HepG2 (cell line): ENCODE measurements around the gene TNS1. TPM values are rescaled to one million over a fixed set of nuclear protein-coding genes. Genes with fewer than 3 reads are reported as not detected.
A peak's percentile ranks its signal among the peaks of the same experiment; 100 is the strongest.

Source experiments
- ATAC-seq: fragments of 200-7000 bp; cut with Tn5 transposase; 3 replicates; pipeline ENCODE4 v1.9.1; 2020; ENCODE audit warnings: mild to moderate bottlenecking, moderate library complexity
- BruUV-seq: library from RNA; stranded (reverse); fragments of 400-500 nt; replicated peaks from 2 replicates; lab custom pipeline; 2021; lab: Mats Ljungman, UMichigan
- CTCF ChIA-PET: fragments of 300-600 bp; formaldehyde crosslinking; extraction: SDS; loops from one replicate; lab custom pipeline; 2021; ENCODE audit warnings: low total read pairs, inconsistent platforms, low intra/inter-chr PET ratio; lab: Yijun Ruan, JAX
- POLR2A ChIA-PET: fragments of 350-600 bp; sonication (Branson Sonifier 250); formaldehyde crosslinking; loops from one replicate; lab custom pipeline; 2020; ENCODE audit warnings: antibody characterized with exemption, inconsistent platforms; lab: Yijun Ruan, JAX
- DNase-seq: peaks from one replicate; pipeline ENCODE4 v3.0.0-alpha.2; 2015; ENCODE audit warnings: low spot score
- FAIRE-seq: peaks from 3 replicates; lab custom pipeline; 2011; peaks lifted over from hg19 to GRCh38; lab: Jason Lieb, UNC
- H2AFZ ChIP-seq: one replicate; pipeline ENCODE4 v1.6.1; 2011; ENCODE audit warnings: low read length, inconsistent platforms
- H3K27ac ChIP-seq: fragments of 300-600 bp; 3 replicates; pipeline ENCODE4 v1.8.0; 2011; ENCODE audit warnings: mixed run types, mild to moderate bottlenecking, mixed read lengths, low read length, inconsistent platforms; ENCODE audit not compliant: insufficient read depth; ENCODE audit errors: extremely low read length
- H3K27me3 ChIP-seq, 2 experiments: fragments of 200-600 bp in 1 of 2; 2 replicates in 1 of 2; 3 replicates in 1 of 2; pipeline versions ENCODE4 v1.6.0 to v1.8.0; 2011; ENCODE audit warnings: low read length in 2 of 2, mild to moderate bottlenecking in 2 of 2, moderate library complexity in 2 of 2, inconsistent platforms in 1 of 2; ENCODE audit not compliant: insufficient read depth in 2 of 2, control insufficient read depth in 1 of 2
- H3K36me3 ChIP-seq, 2 experiments: fragments of 200-600 bp in 1 of 2; replicated peaks in 1 of 2; 2 replicates in 1 of 2; 3 replicates in 1 of 2; pipeline versions ENCODE4 v1.5.1 to v1.8.0; 2011; ENCODE audit warnings: low read length in 2 of 2, inconsistent platforms in 1 of 2; ENCODE audit not compliant: insufficient read depth in 2 of 2, control insufficient read depth in 1 of 2
- H3K4me1 ChIP-seq: 2 replicates; pipeline ENCODE4 v1.5.1; 2012; ENCODE audit warnings: low read length, inconsistent platforms; ENCODE audit not compliant: insufficient read depth
- H3K4me2 ChIP-seq: 2 replicates; pipeline ENCODE4 v1.6.0; 2011; ENCODE audit warnings: low read depth, low read length, inconsistent platforms
- H3K4me3 ChIP-seq, 3 experiments: fragments of 200-600 bp in 1 of 3; sonication (generic), shearing (Covaris generic) in 1 of 3; replicated peaks in 1 of 3; 2 replicates each; pipeline ENCODE4 v1.5.1; 2011 to 2016; ENCODE audit warnings: low read length in 3 of 3, inconsistent platforms in 2 of 3, low read depth in 2 of 3, mild to moderate bottlenecking in 2 of 3, control low read depth in 1 of 3, mixed read lengths in 1 of 3; ENCODE audit not compliant: insufficient read depth in 1 of 3
- H3K79me2 ChIP-seq: one replicate; pipeline ENCODE4 v1.6.1; 2011; ENCODE audit warnings: low read length, inconsistent platforms; ENCODE audit not compliant: insufficient read depth
- H3K9ac ChIP-seq: 2 replicates; pipeline ENCODE4 v1.6.0; 2011; ENCODE audit warnings: mild to moderate bottlenecking, low read depth, low read length, inconsistent platforms; ENCODE audit not compliant: insufficient read depth
- H3K9me3 ChIP-seq: 2 replicates; pipeline ENCODE4 v1.5.1; 2012; ENCODE audit warnings: mild to moderate bottlenecking, low read length
- H4K20me1 ChIP-seq: 2 replicates; pipeline ENCODE4 v1.6.0; 2011; ENCODE audit warnings: inconsistent platforms, mild to moderate bottlenecking, low read length, moderate library complexity; ENCODE audit not compliant: insufficient read depth
- FIP1L1 ChIP-seq: fragments of 200-400 bp; formaldehyde crosslinking; IDR thresholded peaks from 2 replicates; pipeline ENCODE4 v1.6.1; 2018; ENCODE audit warnings: low read depth, mild to moderate bottlenecking, low read length, moderate library complexity, borderline replicate concordance; ENCODE audit not compliant: insufficient read depth
- PITX1 ChIP-seq: sonication (generic); formaldehyde crosslinking; IDR thresholded peaks from 2 replicates; pipeline ENCODE4 v1.5.1; 2020; ENCODE audit warnings: mild to moderate bottlenecking, missing genetic modification reagents
- RAD21 ChIP-seq: fragments of 450-650 bp; formaldehyde crosslinking; IDR thresholded peaks from 2 replicates; pipeline ENCODE4 v1.5.0; 2020; ENCODE audit warnings: mild to moderate bottlenecking
- XRCC5 ChIP-seq: fragments of 200-400 bp; formaldehyde crosslinking; optimal IDR thresholded peaks from 2 replicates; pipeline ENCODE3; 2017; ENCODE audit warnings: mild to moderate bottlenecking, low read length
- ZNF44 ChIP-seq: sonication (generic); formaldehyde crosslinking; IDR thresholded peaks from 2 replicates; pipeline ENCODE4 v1.5.1; 2020; ENCODE audit warnings: mild to moderate bottlenecking, missing genetic modification reagents
- ZNF563 ChIP-seq: sonication (generic); formaldehyde crosslinking; IDR thresholded peaks from 2 replicates; pipeline ENCODE4 v1.8.0; 2022; ENCODE audit warnings: mild to moderate bottlenecking, moderate library complexity, missing genetic modification reagents
- ZNF605 ChIP-seq: sonication (generic); formaldehyde crosslinking; IDR thresholded peaks from 2 replicates; pipeline ENCODE4 v1.8.0; 2022; ENCODE audit warnings: mild to moderate bottlenecking, missing genetic modification reagents
- ZZZ3 ChIP-seq: sonication (generic); formaldehyde crosslinking; IDR thresholded peaks from 2 replicates; pipeline ENCODE4 v1.4.0; 2020; ENCODE audit warnings: missing genetic modification reagents, mild to moderate bottlenecking, borderline replicate concordance
- WGBS: methylation state at CpG from one replicate; pipeline ENCODE4 v1.1.6; 2017; ENCODE audit warnings: low lambda C conversion rate; 5-methylcytosine and 5-hydroxymethylcytosine counted together
- in situ Hi-C: cut with HindIII; loops from 2 replicates; pipeline ENCODE4 v1.10.0; 2017; ENCODE audit warnings: low pct_unique_long_range_greater_than_20kb; ENCODE audit not compliant: extremely low pct_ligation_motif_present
- intact Hi-C: fragments of 100-400 bp; cut with micrococcal nuclease; formaldehyde crosslinking; loops from one replicate; pipeline ENCODE4 v1.10.0; 2022; ENCODE audit not compliant: unreplicated experiment
- polyA plus RNA-seq, 8 experiments: library from polyadenylated mRNA; depleted of rRNA in 3 of 8; stranded (reverse) in 7 of 8; unstranded in 1 of 8; fragments of >200 nt; fragmentation: Illumina TruSeq in 4 of 8; extraction: Trizol in 4 of 8; gene quantifications; 2 replicates each; pipeline versions ENCODE4 v1.2.1 to v1.2.3, GENCODE V29; 2011 to 2016; ENCODE audit warnings: low read depth in 4 of 8, missing spikeins in 1 of 8, mixed read lengths in 1 of 8; ENCODE audit not compliant: insufficient read depth in 1 of 8
- total RNA-seq, 5 experiments: library from RNA; depleted of rRNA; stranded (reverse); fragments of >200 nt; fragmentation: Illumina TruSeq; extraction: Trizol; gene quantifications; 2 replicates each; pipeline ENCODE4 v1.2.3, GENCODE V29; 2016; ENCODE audit warnings: low read depth in 1 of 5
- TF ChIP-seq, protein P1 (sequence below): sonication (generic); formaldehyde crosslinking; IDR thresholded peaks from 2 replicates; pipeline ENCODE4 v1.9.0; 2021; ENCODE audit warnings: mild to moderate bottlenecking, missing genetic modification reagents
- TF ChIP-seq, protein P2 (sequence below): sonication (generic); formaldehyde crosslinking; IDR thresholded peaks from 2 replicates; pipeline ENCODE4 v1.5.0; 2020; ENCODE audit warnings: mild to moderate bottlenecking, missing genetic modification reagents, moderate library complexity
- TF ChIP-seq, protein P3 (sequence below): IDR thresholded peaks from 2 replicates; pipeline ENCODE4 v1.6.1; 2016; ENCODE audit warnings: low read depth
- TF ChIP-seq, protein P4 (sequence below): IDR thresholded peaks from 2 replicates; pipeline ENCODE4 v1.6.1; 2012; ENCODE audit warnings: inconsistent platforms

TNS1 gene
- total and polyA plus RNA-seq, 2 of the 13 experiments (the other 11 are each of a cell fraction or from before 2014, with no cell fraction given), result 1.9 to 118 TPM

DNA sequence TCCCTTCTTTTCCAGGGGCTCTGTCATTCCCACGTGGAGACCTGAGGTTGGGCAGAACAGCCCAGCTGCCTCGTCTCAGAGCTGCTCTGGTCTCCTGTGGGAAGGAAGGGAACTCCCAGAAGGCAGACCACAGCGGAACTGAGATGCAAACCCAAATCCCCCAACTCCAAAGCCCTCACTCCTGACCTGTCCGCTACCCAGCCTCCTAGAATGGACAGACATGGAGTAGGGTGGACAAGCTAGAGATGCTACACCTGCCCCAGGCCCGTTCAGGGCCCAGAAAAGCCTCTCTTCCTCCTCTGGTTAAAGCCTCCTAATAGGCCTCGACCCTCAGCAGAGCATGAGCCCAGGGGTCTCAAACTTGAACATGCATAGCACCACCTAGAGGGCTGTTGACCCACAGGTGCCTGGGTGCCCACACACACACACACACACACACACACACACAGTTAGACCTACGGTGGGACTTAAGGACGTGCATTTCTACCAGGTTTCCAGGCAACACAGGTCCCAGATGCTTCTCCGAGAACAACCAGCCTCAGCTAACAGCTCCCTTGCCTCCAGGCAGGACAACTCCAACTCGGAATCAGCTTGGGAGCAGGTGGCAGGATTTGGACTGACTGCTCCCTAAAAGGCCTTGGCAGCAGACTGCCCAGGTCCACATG lies 93.5 kb downstream of the TNS1 start:
- H3K9me3 ChIP-seq, result no peaks in the 10 kb centered on the region
- peak; percentile 38 for DNase-seq
- no peak overlapping the region for H3K4me2 ChIP-seq
- H3K9ac ChIP-seq, result no peak overlapping the region
- ChIA-PET POLR2A (interaction anchor here (0.9 to 1.6 kb wide), 2 partner anchors 10 to 35 kb away, joined by 3 to 4 read pairs; no protein-coding TSS in a partner anchor), CTCF (interaction anchor here (1.5 kb wide), 1 partner anchor 20 kb away, joined by 5 read pairs; no protein-coding TSS in a partner anchor)
- H3K4me1 ChIP-seq, result peaks cover 84% of the 10 kb centered on the region
- H3K27ac ChIP-seq, result no peak overlapping the region
- no peak overlapping the region for H3K4me3 ChIP-seq
- FAIRE-seq, result no peak
- 78% methylated on average over 10 of the region's 10 CpGs for WGBS
- H3K36me3 ChIP-seq, result no peaks in the 10 kb centered on the region; a peak in 1 of 5 replicates
- BruUV-seq, result no TSS peak
- intact Hi-C loops (loop anchor here (1.0 kb wide), 1 partner anchor 19 kb away; no protein-coding TSS in a partner anchor), in situ Hi-C loops (no loop called here)
- H3K27me3 ChIP-seq, result no peaks in the 10 kb centered on the region
- no peaks in the 10 kb centered on the region for H4K20me1 ChIP-seq
- ATAC-seq, result peak; percentile 44
- H3K79me2 ChIP-seq, result no peaks in the 10 kb centered on the region
- H2AFZ ChIP-seq, result no peak overlapping the region
- TF ChIP-seq, protein P1, sequence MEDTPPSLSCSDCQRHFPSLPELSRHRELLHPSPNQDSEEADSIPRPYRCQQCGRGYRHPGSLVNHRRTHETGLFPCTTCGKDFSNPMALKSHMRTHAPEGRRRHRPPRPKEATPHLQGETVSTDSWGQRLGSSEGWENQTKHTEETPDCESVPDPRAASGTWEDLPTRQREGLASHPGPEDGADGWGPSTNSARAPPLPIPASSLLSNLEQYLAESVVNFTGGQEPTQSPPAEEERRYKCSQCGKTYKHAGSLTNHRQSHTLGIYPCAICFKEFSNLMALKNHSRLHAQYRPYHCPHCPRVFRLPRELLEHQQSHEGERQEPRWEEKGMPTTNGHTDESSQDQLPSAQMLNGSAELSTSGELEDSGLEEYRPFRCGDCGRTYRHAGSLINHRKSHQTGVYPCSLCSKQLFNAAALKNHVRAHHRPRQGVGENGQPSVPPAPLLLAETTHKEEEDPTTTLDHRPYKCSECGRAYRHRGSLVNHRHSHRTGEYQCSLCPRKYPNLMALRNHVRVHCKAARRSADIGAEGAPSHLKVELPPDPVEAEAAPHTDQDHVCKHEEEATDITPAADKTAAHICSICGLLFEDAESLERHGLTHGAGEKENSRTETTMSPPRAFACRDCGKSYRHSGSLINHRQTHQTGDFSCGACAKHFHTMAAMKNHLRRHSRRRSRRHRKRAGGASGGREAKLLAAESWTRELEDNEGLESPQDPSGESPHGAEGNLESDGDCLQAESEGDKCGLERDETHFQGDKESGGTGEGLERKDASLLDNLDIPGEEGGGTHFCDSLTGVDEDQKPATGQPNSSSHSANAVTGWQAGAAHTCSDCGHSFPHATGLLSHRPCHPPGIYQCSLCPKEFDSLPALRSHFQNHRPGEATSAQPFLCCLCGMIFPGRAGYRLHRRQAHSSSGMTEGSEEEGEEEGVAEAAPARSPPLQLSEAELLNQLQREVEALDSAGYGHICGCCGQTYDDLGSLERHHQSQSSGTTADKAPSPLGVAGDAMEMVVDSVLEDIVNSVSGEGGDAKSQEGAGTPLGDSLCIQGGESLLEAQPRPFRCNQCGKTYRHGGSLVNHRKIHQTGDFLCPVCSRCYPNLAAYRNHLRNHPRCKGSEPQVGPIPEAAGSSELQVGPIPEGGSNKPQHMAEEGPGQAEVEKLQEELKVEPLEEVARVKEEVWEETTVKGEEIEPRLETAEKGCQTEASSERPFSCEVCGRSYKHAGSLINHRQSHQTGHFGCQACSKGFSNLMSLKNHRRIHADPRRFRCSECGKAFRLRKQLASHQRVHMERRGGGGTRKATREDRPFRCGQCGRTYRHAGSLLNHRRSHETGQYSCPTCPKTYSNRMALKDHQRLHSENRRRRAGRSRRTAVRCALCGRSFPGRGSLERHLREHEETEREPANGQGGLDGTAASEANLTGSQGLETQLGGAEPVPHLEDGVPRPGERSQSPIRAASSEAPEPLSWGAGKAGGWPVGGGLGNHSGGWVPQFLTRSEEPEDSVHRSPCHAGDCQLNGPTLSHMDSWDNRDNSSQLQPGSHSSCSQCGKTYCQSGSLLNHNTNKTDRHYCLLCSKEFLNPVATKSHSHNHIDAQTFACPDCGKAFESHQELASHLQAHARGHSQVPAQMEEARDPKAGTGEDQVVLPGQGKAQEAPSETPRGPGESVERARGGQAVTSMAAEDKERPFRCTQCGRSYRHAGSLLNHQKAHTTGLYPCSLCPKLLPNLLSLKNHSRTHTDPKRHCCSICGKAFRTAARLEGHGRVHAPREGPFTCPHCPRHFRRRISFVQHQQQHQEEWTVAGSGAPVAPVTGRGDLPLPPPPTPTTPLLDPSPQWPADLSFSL (CRISPR knock-in tag), result peak; percentile 90
- no peak for TF ChIP-seq ZNF44 (CRISPR knock-in tag)
- peak; percentile 62; the same call in 1 of the 2 replicates for TF ChIP-seq ZNF605 (CRISPR knock-in tag)
- peak; percentile 48 for TF ChIP-seq XRCC5
- TF ChIP-seq, protein P2, sequence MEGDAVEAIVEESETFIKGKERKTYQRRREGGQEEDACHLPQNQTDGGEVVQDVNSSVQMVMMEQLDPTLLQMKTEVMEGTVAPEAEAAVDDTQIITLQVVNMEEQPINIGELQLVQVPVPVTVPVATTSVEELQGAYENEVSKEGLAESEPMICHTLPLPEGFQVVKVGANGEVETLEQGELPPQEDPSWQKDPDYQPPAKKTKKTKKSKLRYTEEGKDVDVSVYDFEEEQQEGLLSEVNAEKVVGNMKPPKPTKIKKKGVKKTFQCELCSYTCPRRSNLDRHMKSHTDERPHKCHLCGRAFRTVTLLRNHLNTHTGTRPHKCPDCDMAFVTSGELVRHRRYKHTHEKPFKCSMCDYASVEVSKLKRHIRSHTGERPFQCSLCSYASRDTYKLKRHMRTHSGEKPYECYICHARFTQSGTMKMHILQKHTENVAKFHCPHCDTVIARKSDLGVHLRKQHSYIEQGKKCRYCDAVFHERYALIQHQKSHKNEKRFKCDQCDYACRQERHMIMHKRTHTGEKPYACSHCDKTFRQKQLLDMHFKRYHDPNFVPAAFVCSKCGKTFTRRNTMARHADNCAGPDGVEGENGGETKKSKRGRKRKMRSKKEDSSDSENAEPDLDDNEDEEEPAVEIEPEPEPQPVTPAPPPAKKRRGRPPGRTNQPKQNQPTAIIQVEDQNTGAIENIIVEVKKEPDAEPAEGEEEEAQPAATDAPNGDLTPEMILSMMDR (CRISPR knock-in tag), result peak; percentile 73
- 0 out of 2 replicates have a peak, but pooled peaks have one; percentile 16 for TF ChIP-seq RAD21 (CRISPR knock-in tag)
- peak; percentile 11; the same call in 1 of the 2 replicates for TF ChIP-seq PITX1
- 0 out of 2 replicates have a peak, but pooled peaks have one; percentile 48 for TF ChIP-seq ZZZ3 (CRISPR knock-in tag)
- TF ChIP-seq, protein P3, sequence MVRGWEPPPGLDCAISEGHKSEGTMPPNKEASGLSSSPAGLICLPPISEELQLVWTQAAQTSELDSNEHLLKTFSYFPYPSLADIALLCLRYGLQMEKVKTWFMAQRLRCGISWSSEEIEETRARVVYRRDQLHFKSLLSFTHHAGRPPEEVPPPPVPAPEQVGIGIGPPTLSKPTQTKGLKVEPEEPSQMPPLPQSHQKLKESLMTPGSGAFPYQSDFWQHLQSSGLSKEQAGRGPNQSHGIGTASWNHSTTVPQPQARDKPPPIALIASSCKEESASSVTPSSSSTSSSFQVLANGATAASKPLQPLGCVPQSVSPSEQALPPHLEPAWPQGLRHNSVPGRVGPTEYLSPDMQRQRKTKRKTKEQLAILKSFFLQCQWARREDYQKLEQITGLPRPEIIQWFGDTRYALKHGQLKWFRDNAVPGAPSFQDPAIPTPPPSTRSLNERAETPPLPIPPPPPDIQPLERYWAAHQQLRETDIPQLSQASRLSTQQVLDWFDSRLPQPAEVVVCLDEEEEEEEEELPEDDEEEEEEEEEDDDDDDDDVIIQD (CRISPR knock-in tag), result 0 out of 2 replicates have a peak, but pooled peaks have one; percentile 11
- TF ChIP-seq ZNF563 (CRISPR knock-in tag), result 0 out of 2 replicates have a peak, but pooled peaks have one; percentile 1
- TF ChIP-seq FIP1L1, result no peak
- TF ChIP-seq, protein P4, sequence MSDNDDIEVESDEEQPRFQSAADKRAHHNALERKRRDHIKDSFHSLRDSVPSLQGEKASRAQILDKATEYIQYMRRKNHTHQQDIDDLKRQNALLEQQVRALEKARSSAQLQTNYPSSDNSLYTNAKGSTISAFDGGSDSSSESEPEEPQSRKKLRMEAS, result 0 out of 2 replicates have a peak, but pooled peaks have one; percentile 32
